HCT116 (cell line): ENCODE measurements around the gene TMTC2. TPM values are rescaled to one million over a fixed set of nuclear protein-coding genes. Genes with fewer than 3 reads are reported as not detected.

Experiments used
- ATAC-seq: fragments of 200-7000 bp; cut with Tn5 transposase; 2 replicates; pipeline ENCODE4 v1.9.1; 2020; ENCODE audit warnings: mild to moderate bottlenecking, moderate library complexity
- BruUV-seq: library from RNA; stranded (reverse); fragments of 400-500 nt; replicated peaks from 2 replicates; lab custom pipeline; 2021; lab: Mats Ljungman, UMichigan
- CTCF ChIA-PET: fragments of 300-600 bp; sonication (Branson Sonifier 250); formaldehyde crosslinking; loops from one replicate; lab custom pipeline; 2021; ENCODE audit warnings: antibody characterized with exemption; lab: Charles Lee
- POLR2A ChIA-PET: fragments of 300-600, 350-600 bp; sonication (Branson Sonifier 250); formaldehyde crosslinking; loops from one replicate; lab custom pipeline; 2021; ENCODE audit warnings: antibody characterized with exemption; lab: Charles Lee
- RAD21 ChIA-PET, 2 experiments: fragments of 300-600 bp; sonication (Branson Sonifier 250); formaldehyde crosslinking; loops; one replicate each; lab custom pipeline; 2023; ENCODE audit warnings: low total read pairs in 2 of 2; ENCODE audit not compliant: uncharacterized antibody in 2 of 2, unreplicated experiment in 2 of 2, low non-redundant PET in 1 of 2; lab: Charles Lee
- DNase-seq: peaks from one replicate; pipeline ENCODE4 v3.0.0-alpha.2; 2010; ENCODE audit warnings: low read depth, low spot score
- H2AFZ ChIP-seq: fragments of 200-600 bp; shearing (Covaris generic), sonication (generic); 2 replicates; pipeline ENCODE4 v1.6.1; 2017; ENCODE audit warnings: low read depth, mixed run types, mixed read lengths, antibody characterized with exemption, low read length; ENCODE audit not compliant: poor library complexity, severe bottlenecking
- H3K27ac ChIP-seq: 2 replicates; pipeline ENCODE4 v1.5.1; 2012; ENCODE audit warnings: low read depth, low read length
- H3K27me3 ChIP-seq: fragments of 200-600 bp; sonication (generic); 2 replicates; pipeline ENCODE4 v1.6.1; 2016; ENCODE audit warnings: mixed run types, low read length, mixed read lengths; ENCODE audit not compliant: insufficient read depth
- H3K36me3 ChIP-seq, 2 experiments: fragments of 200-500 bp in 1 of 2; fragments of 200-600 bp in 1 of 2; sonication (Bioruptor generic) in 1 of 2; sonication (generic) in 1 of 2; 2 replicates each; pipeline versions ENCODE4 v1.5.1 to v1.6.1; 2014 to 2016; ENCODE audit warnings: low read length in 2 of 2, inconsistent platforms in 1 of 2, mixed read lengths in 1 of 2, mixed run types in 1 of 2; ENCODE audit not compliant: insufficient read depth in 2 of 2, control insufficient read depth in 1 of 2
- H3K4me1 ChIP-seq, 2 experiments: fragments of 200-600 bp in 1 of 2; sonication (generic) in 1 of 2; 2 replicates each; pipeline versions ENCODE4 v1.5.1 to v1.6.1; 2012 to 2017; ENCODE audit warnings: low read length in 2 of 2, inconsistent platforms in 1 of 2, mild to moderate bottlenecking in 1 of 2, mixed read lengths in 1 of 2, mixed run types in 1 of 2, moderate library complexity in 1 of 2; ENCODE audit not compliant: insufficient read depth in 2 of 2, control insufficient read depth in 1 of 2
- H3K4me2 ChIP-seq: fragments of 200-600 bp; sonication (generic); 2 replicates; pipeline ENCODE4 v1.6.1; 2017; ENCODE audit warnings: mixed run types, low read length, mixed read lengths
- H3K4me3 ChIP-seq, 2 experiments: fragments of 200-600 bp in 1 of 2; sonication (generic) in 1 of 2; replicated peaks in 1 of 2; 2 replicates each; pipeline ENCODE4 v1.5.1; 2011 to 2016; ENCODE audit warnings: low read length in 2 of 2, control low read depth in 1 of 2, low read depth in 1 of 2, mild to moderate bottlenecking in 1 of 2, mixed read lengths in 1 of 2, mixed run types in 1 of 2
- H3K79me2 ChIP-seq: fragments of 200-600 bp; sonication (generic); 2 replicates; pipeline ENCODE4 v1.6.1; 2017; ENCODE audit warnings: mild to moderate bottlenecking, mixed run types, low read length, moderate library complexity, mixed read lengths; ENCODE audit not compliant: insufficient read depth
- H3K9ac ChIP-seq: fragments of 200-600 bp; sonication (generic); 2 replicates; pipeline ENCODE4 v1.6.1; 2016; ENCODE audit warnings: low read length, mixed read lengths
- H3K9me2 ChIP-seq: fragments of 200-600 bp; sonication (generic), shearing (Covaris generic); 2 replicates; pipeline ENCODE4 v1.6.1; 2017; ENCODE audit warnings: mixed run types, mild to moderate bottlenecking, moderate library complexity; ENCODE audit not compliant: insufficient read depth
- H3K9me3 ChIP-seq, 2 experiments: fragments of 200-500 bp in 1 of 2; fragments of 200-600 bp in 1 of 2; sonication (Bioruptor generic) in 1 of 2; sonication (generic) in 1 of 2; 2 replicates each; pipeline ENCODE4 v1.6.1; 2014 to 2017; ENCODE audit warnings: low read length in 2 of 2, mixed read lengths in 2 of 2, inconsistent platforms in 1 of 2, low read depth in 1 of 2, mild to moderate bottlenecking in 1 of 2, mixed run types in 1 of 2, moderate library complexity in 1 of 2; ENCODE audit not compliant: control insufficient read depth in 1 of 2, insufficient read depth in 1 of 2
- H4K20me1 ChIP-seq: fragments of 200-600 bp; sonication (generic), shearing (Covaris generic); 2 replicates; pipeline ENCODE4 v1.6.1; 2017; ENCODE audit warnings: mixed run types, mild to moderate bottlenecking, moderate library complexity; ENCODE audit not compliant: insufficient read depth
- ATF3 ChIP-seq: IDR thresholded peaks from 2 replicates; pipeline ENCODE4 v1.6.1; 2012
- CBX3 ChIP-seq: IDR thresholded peaks from 2 replicates; pipeline ENCODE4 v1.6.1; 2012; ENCODE audit warnings: low read depth
- CEBPB ChIP-seq: IDR thresholded peaks from 2 replicates; pipeline ENCODE4 v1.6.1; 2012; ENCODE audit warnings: low read depth
- CTCF ChIP-seq, 3 experiments: fragments of 200-600 bp in 1 of 3; sonication (generic) in 1 of 3; IDR thresholded peaks in 2 of 3; conservative IDR thresholded peaks in 1 of 3; 2 replicates each; pipeline ENCODE4 v1.5.1; 2012 to 2017; ENCODE audit warnings: low read depth in 2 of 3, low read length in 2 of 3, antibody characterized with exemption in 1 of 3, borderline replicate concordance in 1 of 3, control low read depth in 1 of 3, mild to moderate bottlenecking in 1 of 3, mixed read lengths in 1 of 3, mixed run types in 1 of 3, moderate library complexity in 1 of 3; ENCODE audit not compliant: insufficient read depth in 1 of 3
- EGR1 ChIP-seq: IDR thresholded peaks from 2 replicates; pipeline ENCODE4 v1.6.1; 2012; ENCODE audit warnings: low read depth
- EZH2phosphoT487 ChIP-seq: fragments of 200-600 bp; IDR thresholded peaks from 2 replicates; pipeline ENCODE4 v1.6.1; 2018; ENCODE audit warnings: antibody characterized with exemption, borderline replicate concordance
- POLR2AphosphoS5 ChIP-seq: IDR thresholded peaks from 2 replicates; pipeline ENCODE4 v1.6.1; 2011; ENCODE audit warnings: mild to moderate bottlenecking, low read depth, low read length, moderate library complexity
- RAD21 ChIP-seq: IDR thresholded peaks from 2 replicates; pipeline ENCODE4 v1.6.1; 2012; ENCODE audit warnings: low read depth, mild to moderate bottlenecking
- SP1 ChIP-seq: IDR thresholded peaks from 2 replicates; pipeline ENCODE4 v1.6.1; 2012; ENCODE audit warnings: low read depth
- TCF7L2 ChIP-seq: IDR thresholded peaks from 2 replicates; pipeline ENCODE4 v1.7.0; 2011; ENCODE audit warnings: borderline replicate concordance, inconsistent platforms; ENCODE audit not compliant: insufficient read depth, insufficient read length; ENCODE audit errors: extremely low read depth
- YY1 ChIP-seq: IDR thresholded peaks from 2 replicates; pipeline ENCODE4 v1.6.1; 2011; ENCODE audit warnings: low read length, low read depth, moderate library complexity, mild to moderate bottlenecking; ENCODE audit not compliant: insufficient replicate concordance; ENCODE audit errors: extremely low read depth
- ZFX ChIP-seq: fragments of 450-650 bp; IDR thresholded peaks from 2 replicates; pipeline ENCODE4 v1.6.1; 2017
- ZNF274 ChIP-seq: fragments of 200-500 bp; sonication (Bioruptor generic); IDR thresholded peaks from 2 replicates; pipeline ENCODE4 v1.6.1; 2014; ENCODE audit warnings: mild to moderate bottlenecking, low read depth, low read length, inconsistent platforms
- intact Hi-C: fragments of 100-400 bp; cut with micrococcal nuclease; formaldehyde crosslinking; loops from 2 replicates; pipeline ENCODE4 v1.10.0; 2022
- total RNA-seq: library from RNA; stranded (reverse); gene quantifications from one replicate; pipeline ENCODE4 v1.2.1, GENCODE V29; 2021; ENCODE audit not compliant: unreplicated experiment
- TF ChIP-seq, protein P1 (sequence below): IDR thresholded peaks from 2 replicates; pipeline ENCODE4 v1.6.1; 2012

The TMTC2 gene
- total RNA-seq, 1 experiment from 2014 or later, result 11.5 TPM

DNA sequence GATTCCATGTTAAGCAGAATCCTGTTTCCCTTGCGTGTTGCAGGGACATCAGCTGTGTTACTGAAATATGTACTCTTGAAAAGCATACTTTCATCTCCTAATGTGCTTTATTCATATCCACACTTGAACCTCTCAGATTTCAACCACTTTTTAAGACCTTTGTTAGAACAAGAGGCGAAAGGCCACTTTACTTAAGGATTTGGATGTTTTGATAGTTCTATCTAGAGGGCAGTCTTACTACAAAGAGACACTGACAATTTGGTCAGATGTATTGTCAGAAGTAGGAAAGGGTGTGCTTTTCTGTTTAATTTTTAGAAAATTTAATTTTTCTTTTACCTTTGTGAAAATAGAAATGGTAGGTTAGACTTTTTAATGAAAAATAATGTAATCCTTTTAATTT is 267.9 kb downstream of the TMTC2 start (continued):
- TF ChIP-seq CTCF (IDR thresholded peaks at IDR 0.05 in 2 of 3, conservative IDR thresholded peaks at IDR 0.05 in 1 of 3; ENCODE audit: borderline replicate concordance in 1 of 3, insufficient read depth in 1 of 3, low read depth in 2 of 3, low read length in 2 of 3), result no peak
- no peak for TF ChIP-seq POLR2AphosphoS5
- TF ChIP-seq, protein P1, sequence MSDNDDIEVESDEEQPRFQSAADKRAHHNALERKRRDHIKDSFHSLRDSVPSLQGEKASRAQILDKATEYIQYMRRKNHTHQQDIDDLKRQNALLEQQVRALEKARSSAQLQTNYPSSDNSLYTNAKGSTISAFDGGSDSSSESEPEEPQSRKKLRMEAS, result no peak

DNA sequence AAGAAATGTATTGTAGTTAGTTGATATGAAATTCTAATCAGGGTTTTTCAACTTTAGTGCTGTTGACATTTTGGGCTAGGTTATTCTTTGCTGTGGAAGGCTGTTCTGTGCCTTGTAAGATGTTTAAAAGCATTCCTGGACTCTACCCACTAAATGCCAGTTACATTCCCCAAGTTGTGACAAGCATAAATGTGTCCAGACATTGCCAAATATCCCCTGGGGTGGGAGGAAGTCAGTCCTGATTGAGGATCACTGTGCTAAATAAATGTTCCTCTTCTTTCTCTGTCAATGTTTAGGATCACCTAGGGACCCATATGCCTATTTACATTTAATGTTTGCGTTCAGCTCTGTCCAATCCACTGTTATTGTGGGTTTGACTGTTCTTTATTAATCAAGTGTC is 268.3 kb downstream of the TMTC2 start:
- no peaks in the 10 kb centered on the region for H3K9me2 ChIP-seq
- no peaks in the 10 kb centered on the region for H3K4me1 ChIP-seq
- DNase-seq (no peak), ATAC-seq (no peak)
- no peaks in the 10 kb centered on the region for H3K27me3 ChIP-seq
- no peaks in the 10 kb centered on the region for H3K36me3 ChIP-seq
- H4K20me1 ChIP-seq, result no peaks in the 10 kb centered on the region
- H3K4me3 ChIP-seq, result no peak overlapping the region
- no TSS peak for BruUV-seq
- H3K27ac ChIP-seq, result no peak overlapping the region
- H3K4me2 ChIP-seq, result no peak overlapping the region
- H3K9ac ChIP-seq, result no peak overlapping the region
- CTCF ChIA-PET, result no interaction called here
- RAD21 ChIA-PET, result no interaction called here
- intact Hi-C loops, result no loop called here
- no peak overlapping the region for H2AFZ ChIP-seq
- TF ChIP-seq YY1, result no peak
- TF ChIP-seq EGR1, result no peak
- TF ChIP-seq SP1, result no peak
- no peak for TF ChIP-seq CBX3
- TF ChIP-seq EZH2phosphoT487, result no peak
- TF ChIP-seq ZFX, result no peak
- TF ChIP-seq CEBPB, result no peak
- no peak for TF ChIP-seq ATF3
- TF ChIP-seq ZNF274, result no peak
- no peak for TF ChIP-seq TCF7L2
- TF ChIP-seq POLR2AphosphoS5, result no peak
- TF ChIP-seq RAD21, result no peak
- H3K9me3 ChIP-seq, result no peaks in the 10 kb centered on the region
- POLR2A ChIA-PET, result no interaction called here
- no peaks in the 10 kb centered on the region for H3K79me2 ChIP-seq
